Activated gamma-delta T cell treated with anti-CD3 and anti-CD28 coated beads, Interleukin-2, amount 50 U/mL, for 16 hours (primary cell): ENCODE results near the gene RBBP8.
"Not testable (repeated sequence)": the region's sequence is repeated elsewhere in the genome, so short reads cannot be mapped to it uniquely, and the experiment has no call there.

Experiments used
- DNase-seq: peaks from one replicate; pipeline ENCODE4 v3.0.0-alpha.2; 2020; ENCODE audit warnings: low read depth

Gene RBBP8

GRCh38 chr18:22933206-22933965 is at the start of gene RBBP8:
Gene RBBP8, plus strand, starts transcription at chr18:22933328. Its CDS starts 3,524 bp downstream, at chr18:22936852.
- DNase-seq, result peak; percentile 73

GRCh38 chr18:22883827-22884226 is 49.3 kb upstream of the RBBP8 start:
- DNase-seq, result no peak

GRCh38 chr18:22885694-22886093 is 47.4 kb upstream of the RBBP8 start:
- not testable (repeated sequence) for DNase-seq

- no peak for DNase-seq
Measured at GRCh38 chr18:22899421-22899820, 33.7 kb upstream of the RBBP8 start.

GRCh38 chr18:22900558-22901238 is 32.4 kb upstream of the RBBP8 start:
- no peak for DNase-seq

DNA sequence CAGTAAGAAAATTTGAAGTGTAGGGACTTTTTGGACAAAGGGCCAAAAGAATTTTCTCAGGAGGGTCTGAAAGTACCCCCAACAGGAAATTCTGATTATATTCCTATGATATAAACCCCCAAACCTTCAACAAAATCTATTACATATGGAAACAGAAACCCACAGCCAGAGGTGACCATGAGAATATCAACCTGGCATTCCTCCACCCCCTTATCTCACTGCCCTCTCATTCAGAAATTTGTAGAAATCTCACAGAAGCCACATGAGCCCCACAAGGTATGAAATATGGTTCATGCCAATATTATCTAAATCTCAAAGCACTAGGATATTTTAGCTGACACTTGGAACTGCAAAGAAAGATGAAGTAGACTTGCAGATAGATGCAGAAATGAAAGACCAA is 31.0 kb upstream of the RBBP8 start:
- DNase-seq, result no peak

DNA sequence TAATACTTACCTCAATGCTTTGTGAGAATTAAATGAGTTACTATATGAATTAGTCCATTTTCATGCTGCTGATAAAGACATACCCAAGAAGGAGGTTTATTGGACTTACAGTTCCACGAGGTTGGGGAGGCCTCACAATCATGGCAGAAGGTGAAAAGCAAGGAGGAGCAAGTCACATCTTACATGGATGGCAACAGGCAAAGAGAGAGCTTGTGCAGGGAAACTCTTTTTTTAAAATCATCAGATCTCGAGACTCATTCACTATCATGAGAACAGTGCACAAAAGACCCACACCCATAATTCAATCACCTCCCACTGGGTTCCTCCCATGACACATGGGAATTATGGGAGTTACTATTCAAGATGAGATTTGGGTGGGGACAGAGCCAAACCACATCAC is 29.9 kb upstream of the RBBP8 start:
- DNase-seq, result not testable (repeated sequence)

GRCh38 chr18:22912149-22912548 is 21.0 kb upstream of the RBBP8 start:
- DNase-seq, result no peak

GRCh38 chr18:22912835-22913234 is 20.3 kb upstream of the RBBP8 start:
- no peak for DNase-seq

- no peak for DNase-seq
Measured at GRCh38 chr18:22913861-22914260, 19.3 kb upstream of the RBBP8 start.

GRCh38 chr18:22914633-22915032 is 18.5 kb upstream of the RBBP8 start:
- no peak for DNase-seq

GRCh38 chr18:22915337-22915736 is 17.8 kb upstream of the RBBP8 start:
- DNase-seq, result no peak

DNA sequence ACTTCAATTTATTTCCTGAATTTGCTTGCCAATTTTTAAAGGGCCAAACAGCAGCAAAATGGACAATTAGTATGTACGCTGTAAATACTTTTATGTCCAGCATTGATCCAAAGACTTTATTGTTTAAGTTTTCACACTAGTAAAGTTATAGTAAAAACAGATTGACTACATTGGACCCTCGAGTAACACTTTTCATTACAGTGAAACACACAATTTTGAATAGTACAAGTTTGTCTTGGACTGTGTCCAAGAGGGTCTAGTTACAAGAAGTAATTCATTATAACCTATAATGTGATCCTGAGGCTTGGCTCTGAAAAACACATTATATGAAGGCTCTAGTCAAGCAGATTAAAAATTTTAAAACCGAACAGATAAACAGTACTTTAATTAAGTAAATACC is 11.4 kb upstream of the RBBP8 start:
- no peak for DNase-seq

DNA sequence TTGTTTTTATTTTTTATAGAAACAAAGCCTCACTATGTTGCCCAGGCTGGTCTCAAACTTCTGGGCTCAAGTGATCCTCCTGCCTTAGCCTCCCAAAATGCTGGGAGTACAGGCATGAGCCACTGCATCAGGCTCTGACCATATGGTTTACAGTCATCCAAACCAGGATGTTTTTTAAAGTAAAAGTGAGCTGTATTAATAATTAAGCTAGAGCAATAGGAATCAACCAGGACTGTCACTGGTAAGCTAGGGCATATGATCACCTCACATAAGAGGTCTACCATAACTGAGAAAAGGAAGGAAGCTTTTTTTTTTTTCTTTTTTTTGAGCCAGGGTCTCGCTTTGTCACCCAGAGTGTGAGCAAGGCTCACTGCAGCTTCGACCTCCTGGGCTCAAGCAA is 8.5 kb upstream of the RBBP8 start:
- DNase-seq, result no peak

DNA sequence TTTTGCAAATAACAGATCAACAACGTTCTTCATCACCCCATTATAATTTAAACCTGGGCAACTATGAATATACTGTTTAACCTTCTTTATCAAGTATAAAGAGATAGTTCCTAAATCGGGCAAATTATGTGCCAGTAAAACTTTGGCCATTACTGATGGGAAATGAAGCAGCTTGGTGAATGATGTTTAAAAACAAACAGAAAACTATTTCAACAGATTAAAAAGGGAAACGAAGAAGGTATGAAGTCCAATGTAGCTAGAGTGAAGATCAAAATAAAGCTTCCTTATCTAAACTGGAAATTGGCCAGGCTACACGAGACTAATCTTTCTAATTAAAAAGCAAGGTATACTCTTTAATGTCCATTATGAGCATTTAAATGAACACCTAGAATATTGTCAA is 6.7 kb upstream of the RBBP8 start:
- no peak for DNase-seq

DNA sequence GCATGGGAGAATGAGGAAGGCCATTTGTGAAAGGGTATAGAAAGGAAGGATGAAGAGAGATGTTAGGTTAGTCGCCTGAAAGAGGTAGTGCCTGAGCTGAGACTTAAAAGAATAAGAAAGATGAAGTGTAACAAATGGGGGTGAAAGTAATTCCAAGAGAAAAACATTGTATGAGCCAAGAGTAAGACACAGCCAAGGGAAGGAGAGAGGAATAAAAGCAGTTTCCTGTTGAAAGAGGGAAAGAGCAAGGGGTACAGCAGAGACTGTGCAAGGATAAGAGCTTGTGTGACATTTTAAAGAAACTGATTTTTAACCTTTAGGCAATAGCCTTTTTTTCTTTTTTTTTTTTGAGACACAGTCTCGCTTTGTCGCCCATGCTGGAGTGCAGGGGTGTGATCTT is 4.8 kb upstream of the RBBP8 start:
- no peak for DNase-seq

GRCh38 chr18:22930089-22930713 is 2.9 kb upstream of the RBBP8 start:
- peak; percentile 67 for DNase-seq

- no peak for DNase-seq
Measured at GRCh38 chr18:22932885-22933205, 283 bp upstream of the RBBP8 start.

- no peak for DNase-seq
Measured at GRCh38 chr18:22933966-22934423, 867 bp downstream of the RBBP8 start.

DNA sequence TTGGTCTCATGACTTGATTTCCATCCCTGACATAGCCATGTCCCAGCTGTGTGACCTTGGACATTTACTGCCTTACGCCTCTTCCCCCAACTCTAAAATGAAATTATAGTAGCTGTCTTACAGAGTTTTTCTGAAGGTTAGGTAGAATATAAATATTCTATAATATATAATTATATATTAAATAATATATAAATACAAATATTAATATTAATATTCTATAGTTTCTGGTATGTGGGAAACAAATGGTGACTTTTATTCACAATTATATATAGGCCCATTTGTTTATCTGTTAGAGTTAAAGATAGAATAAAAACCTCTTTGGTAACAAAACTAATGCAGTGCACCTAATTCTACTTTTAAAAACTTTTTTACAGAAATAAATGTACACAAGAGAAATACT is 1.7 kb downstream of the RBBP8 start:
- DNase-seq, result no peak

DNA sequence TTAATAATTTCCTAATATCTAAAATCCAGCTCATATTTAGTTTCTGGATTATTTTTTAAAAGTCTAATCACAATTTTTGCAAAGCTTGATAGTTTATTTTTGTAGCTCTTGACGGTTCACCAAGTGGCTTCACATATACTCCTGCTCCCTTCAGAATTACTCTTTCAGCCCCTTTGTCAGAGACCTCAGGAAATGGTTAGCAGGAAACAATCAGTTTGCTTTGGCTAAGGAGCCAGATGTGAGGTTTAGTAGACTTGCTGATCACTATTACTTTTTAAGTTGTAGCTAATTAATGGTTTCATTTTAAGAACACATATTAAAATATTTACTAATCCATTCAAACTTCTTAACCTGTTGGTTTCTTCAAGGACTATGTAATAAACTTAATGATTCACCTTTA is 2.3 kb downstream of the RBBP8 start:
- DNase-seq, result no peak

GRCh38 chr18:22936515-22936914 is 3.4 kb downstream of the RBBP8 start:
- no peak for DNase-seq

- DNase-seq, result no peak
Measured at GRCh38 chr18:22939649-22940048, 6.5 kb downstream of the RBBP8 start.
